ENCODE data around the gene MAMLD1. TPM values are rescaled to one million over a fixed set of nuclear protein-coding genes. Genes with fewer than 3 reads are reported as not detected.

Gene MAMLD1
- total and polyA plus RNA-seq, 4 donors, result 0.59 to 1.1 (median 0.76) TPM

- no peak overlapping the region for H3K27ac ChIP-seq (ENCODE audit: low read depth in 1 of 2, low read length in 2 of 2)
- no peaks in the 10 kb centered on the region for H3K27me3 ChIP-seq (ENCODE audit: control insufficient read depth in 4 of 4, insufficient read depth in 4 of 4, low read length in 3 of 4)
- no peaks in the 10 kb centered on the region for H3K4me1 ChIP-seq (ENCODE audit: control insufficient read depth in 4 of 4, insufficient read depth in 4 of 4, low read length in 3 of 4)
- DNase-seq (ENCODE audit: low spot score), result no peak
- H3K36me3 ChIP-seq (ENCODE audit: control insufficient read depth in 4 of 4, insufficient read depth in 3 of 4, low read depth in 1 of 4, low read length in 3 of 4), result no peaks in the 10 kb centered on the region
- no peak overlapping the region for H3K9ac ChIP-seq (ENCODE audit: low read depth in 1 of 2, low read length in 2 of 2)
- TF ChIP-seq JUND (IDR thresholded peaks at IDR 0.05), result no peak
- TF ChIP-seq MAX (IDR thresholded peaks at IDR 0.05), result no peak
- H3K4me3 ChIP-seq (ENCODE audit: low read depth in 1 of 3, low read length in 3 of 3), result no peak overlapping the region
- H3K9me3 ChIP-seq (ENCODE audit: control insufficient read depth in 4 of 4, low read length in 3 of 4), result no peaks in the 10 kb centered on the region
- WGBS, result 87% methylated on average over 15 of the region's 15 CpGs
These were observed 103.0 kb downstream of the MAMLD1 start for GRCh38 chrX:150465881-150466775.

GRCh38 chrX:150472306-150472705 is 109.2 kb downstream of the MAMLD1 start:
- H3K4me1 ChIP-seq (ENCODE audit: control insufficient read depth in 4 of 4, insufficient read depth in 4 of 4, low read length in 3 of 4), result no peaks in the 10 kb centered on the region
- no peak overlapping the region for H3K9ac ChIP-seq (ENCODE audit: low read depth in 1 of 2, low read length in 2 of 2)
- no peak overlapping the region for H3K27ac ChIP-seq (ENCODE audit: low read depth in 1 of 2, low read length in 2 of 2)
- peaks cover 0 to 2% (median 0%) of the 10 kb centered on the region in 4 donors for H3K27me3 ChIP-seq (ENCODE audit: control insufficient read depth in 4 of 4, insufficient read depth in 4 of 4, low read length in 3 of 4)
- no peak for DNase-seq (ENCODE audit: low spot score)
- H3K4me3 ChIP-seq (ENCODE audit: low read depth in 1 of 3, low read length in 3 of 3), result no peak overlapping the region
- TF ChIP-seq FOXA2 (IDR thresholded peaks at IDR 0.05) (no peak), YY1 (IDR thresholded peaks at IDR 0.05) (no peak), TAF1 (conservative IDR thresholded peaks at IDR 0.05) (no peak), CTCF (IDR thresholded peaks at IDR 0.05; ENCODE audit: low read depth, low read length, missing input control) (no peak), NR2F2 (IDR thresholded peaks at IDR 0.05) (no peak), ATF3 (IDR thresholded peaks at IDR 0.05) (no peak), FOXA1 (IDR thresholded peaks at IDR 0.05) (no peak), EGR1 (IDR thresholded peaks at IDR 0.05; ENCODE audit: low read depth in 2 of 2) (no peak), HNF4A (conservative IDR thresholded peaks at IDR 0.05) (no peak), ZBTB33 (IDR thresholded peaks at IDR 0.05) (no peak), REST (IDR thresholded peaks at IDR 0.05) (no peak), HNF4G (IDR thresholded peaks at IDR 0.05) (no peak), SP1 (IDR thresholded peaks at IDR 0.05) (no peak), RAD21 (IDR thresholded peaks at IDR 0.05) (no peak)
- WGBS, result 95% methylated on average over 4 of the region's 4 CpGs
- H3K36me3 ChIP-seq (ENCODE audit: control insufficient read depth in 4 of 4, insufficient read depth in 3 of 4, low read depth in 1 of 4, low read length in 3 of 4), result peaks cover 0 to 3% (median 0%) of the 10 kb centered on the region in 4 donors
- no peaks in the 10 kb centered on the region for H3K9me3 ChIP-seq (ENCODE audit: control insufficient read depth in 4 of 4, low read length in 3 of 4)
